ENCODE measurements around the gene TADA2A. TPM values are rescaled to one million over a fixed set of nuclear protein-coding genes. Genes with fewer than 3 reads are reported as not detected.

The TADA2A gene
- total and polyA plus RNA-seq, 2 of the 8 experiments (the other 6 are each of a cell fraction or from before 2014, with no cell fraction given): 8.4 to 18.5 TPM

- H3K79me2 ChIP-seq (ENCODE audit: control insufficient read depth in 1 of 2, insufficient read depth in 2 of 2, low read length in 2 of 2): peaks cover 0 to 65% of the 10 kb centered on the region in 2 experiments; a peak in 2 of 4 replicates
- no peak overlapping the region for H2BK120ac ChIP-seq (replicated peaks; ENCODE audit: low read depth, low read length)
- no peak overlapping the region for H4K91ac ChIP-seq (replicated peaks; ENCODE audit: insufficient read length, low read length)
- FAIRE-seq (no peak), DNase-seq (ENCODE audit: low read depth in 1 of 2, low spot score in 2 of 2) (no peak)
- ChIA-PET POLR2A (ENCODE audit: partially characterized antibody) (interaction anchor here (1.3 kb wide), 1 partner anchor 109 kb away, joined by 3 read pairs; no protein-coding TSS in a partner anchor), CTCF (ENCODE audit: partially characterized antibody) (interaction anchor here (1.0 to 1.6 kb wide), 4 partner anchors 8 to 127 kb away, joined by 3 to 4 read pairs (median 4); no protein-coding TSS in a partner anchor)
- no peak overlapping the region for H2BK12ac ChIP-seq (ENCODE audit: low read depth, low read length)
- H3K14ac ChIP-seq (ENCODE audit: insufficient read length): no peak overlapping the region
- no peak overlapping the region for H4K8ac ChIP-seq (ENCODE audit: extremely low read depth, insufficient read depth, low read length)
- peaks cover 0 to 2% (median 0%) of the 10 kb centered on the region in 4 experiments; a peak in 1 of 7 replicates for H3K4me1 ChIP-seq (replicated peaks in 1 of 4; ENCODE audit: control insufficient read depth in 3 of 4, insufficient read depth in 4 of 4, low read length in 3 of 4)
- H3K4me2 ChIP-seq (ENCODE audit: insufficient read depth in 1 of 2, low read depth in 2 of 2, low read length in 2 of 2): no peak overlapping the region
- peaks cover 12% of the 10 kb centered on the region for H3K79me1 ChIP-seq (ENCODE audit: low read depth, low read length)
- H3K27ac ChIP-seq (ENCODE audit: low read depth, low read length): no peak overlapping the region
- no peak for TF ChIP-seq CEBPB (IDR thresholded peaks at IDR 0.05; ENCODE audit: low read depth, low read length)
- H2AFZ ChIP-seq (ENCODE audit: low read length): no peak overlapping the region
- no peak overlapping the region for H2AK5ac ChIP-seq (ENCODE audit: low read depth, low read length)
- H2BK15ac ChIP-seq (ENCODE audit: low read length): no peak overlapping the region
- H3K9ac ChIP-seq (replicated peaks in 1 of 4; ENCODE audit: extremely low read depth in 1 of 4, low read depth in 3 of 4, low read length in 3 of 4): no peak overlapping the region
- H3K27me3 ChIP-seq (replicated peaks in 1 of 4; ENCODE audit: control insufficient read depth in 3 of 4, extremely low read depth in 1 of 4, insufficient read depth in 3 of 4, low read length in 3 of 4): no peaks in the 10 kb centered on the region
- H3K36me3 ChIP-seq (ENCODE audit: control insufficient read depth in 2 of 4, insufficient read depth in 4 of 4, low read length in 3 of 4): no peaks in the 10 kb centered on the region
- H3K23me2 ChIP-seq (ENCODE audit: low read depth, low read length): no peaks in the 10 kb centered on the region
- H3K18ac ChIP-seq (ENCODE audit: extremely low read depth, low read length): no peak overlapping the region
- H2BK5ac ChIP-seq (ENCODE audit: low read depth, low read length): no peak overlapping the region
- H3K23ac ChIP-seq (ENCODE audit: insufficient read length): no peak overlapping the region
- no peak overlapping the region for H3K4me3 ChIP-seq (ENCODE audit: extremely low read depth in 1 of 4, insufficient read depth in 2 of 4, low read depth in 3 of 4, low read length in 4 of 4)
- no peak overlapping the region for H4K5ac ChIP-seq (ENCODE audit: insufficient read length, low read depth, low read length)
- H3K4ac ChIP-seq (replicated peaks; ENCODE audit: insufficient read length, low read depth, low read length): no peak overlapping the region
- H4K20me1 ChIP-seq (replicated peaks in 1 of 2; ENCODE audit: control insufficient read depth in 1 of 2, insufficient read depth in 2 of 2, low read length in 2 of 2): peaks cover 0 to 4% of the 10 kb centered on the region in 2 experiments
- no peak overlapping the region for H3K56ac ChIP-seq (replicated peaks; ENCODE audit: insufficient read length, low read depth, low read length)
- H2BK20ac ChIP-seq (ENCODE audit: low read length): no peak overlapping the region
- H3K9me3 ChIP-seq (ENCODE audit: insufficient read depth in 2 of 2, low read depth in 1 of 2, low read length in 1 of 2): no peaks in the 10 kb centered on the region
Measured at GRCh38 chr17:37500378-37500777, 93.7 kb downstream of the TADA2A start.
